GM12874 (cell line): ENCODE measurements around the gene ANGPTL5.

Experiments used
- TF ChIP-seq, protein P1 (sequence below): IDR thresholded peaks from 2 replicates; pipeline ENCODE4 v1.5.1; 2011; ENCODE audit warnings: low read depth, mild to moderate bottlenecking, control low read depth, low read length, moderate library complexity; ENCODE audit not compliant: insufficient read depth

The ANGPTL5 gene

DNA sequence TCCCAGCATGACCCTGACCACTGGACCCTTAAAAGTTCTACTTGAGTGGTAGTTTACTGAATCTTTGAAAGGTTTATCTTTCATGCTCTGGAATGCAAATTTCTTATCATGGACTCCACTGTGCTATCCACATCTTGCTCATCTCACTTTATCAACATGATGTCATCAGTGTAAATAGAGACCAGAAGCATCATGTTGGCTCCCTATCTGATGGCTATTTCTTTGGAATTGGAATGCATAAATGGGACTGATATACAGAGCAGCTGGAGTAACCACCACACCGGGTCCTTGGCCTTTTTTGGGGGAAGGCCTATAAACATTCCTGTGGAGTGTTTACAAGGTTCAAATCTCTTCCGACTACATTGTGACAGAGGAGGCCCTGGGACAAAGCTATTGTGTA, 75.6 kb downstream of the ANGPTL5 start:
- TF ChIP-seq, protein P1, sequence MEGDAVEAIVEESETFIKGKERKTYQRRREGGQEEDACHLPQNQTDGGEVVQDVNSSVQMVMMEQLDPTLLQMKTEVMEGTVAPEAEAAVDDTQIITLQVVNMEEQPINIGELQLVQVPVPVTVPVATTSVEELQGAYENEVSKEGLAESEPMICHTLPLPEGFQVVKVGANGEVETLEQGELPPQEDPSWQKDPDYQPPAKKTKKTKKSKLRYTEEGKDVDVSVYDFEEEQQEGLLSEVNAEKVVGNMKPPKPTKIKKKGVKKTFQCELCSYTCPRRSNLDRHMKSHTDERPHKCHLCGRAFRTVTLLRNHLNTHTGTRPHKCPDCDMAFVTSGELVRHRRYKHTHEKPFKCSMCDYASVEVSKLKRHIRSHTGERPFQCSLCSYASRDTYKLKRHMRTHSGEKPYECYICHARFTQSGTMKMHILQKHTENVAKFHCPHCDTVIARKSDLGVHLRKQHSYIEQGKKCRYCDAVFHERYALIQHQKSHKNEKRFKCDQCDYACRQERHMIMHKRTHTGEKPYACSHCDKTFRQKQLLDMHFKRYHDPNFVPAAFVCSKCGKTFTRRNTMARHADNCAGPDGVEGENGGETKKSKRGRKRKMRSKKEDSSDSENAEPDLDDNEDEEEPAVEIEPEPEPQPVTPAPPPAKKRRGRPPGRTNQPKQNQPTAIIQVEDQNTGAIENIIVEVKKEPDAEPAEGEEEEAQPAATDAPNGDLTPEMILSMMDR = no peak
